NCI-H2171 treated with DMSO at 0.1 percent for 48 hours (cell line): ENCODE data around the gene FAM89B.

Experiments
- DNase-seq: peaks from one replicate; lab custom pipeline; 2025; lab: John Stamatoyannopoulos, UW

FAM89B gene

GRCh38 chr11:65588199-65589054, 16.1 kb downstream of the FAM89B start:
- DNase-seq = peak; percentile 20

- DNase-seq = no peak
These were observed 17.3 kb downstream of the FAM89B start for GRCh38 chr11:65589444-65590239.

GRCh38 chr11:65590240-65590738, 18.0 kb downstream of the FAM89B start:
- peak; percentile 62 for DNase-seq

DNA sequence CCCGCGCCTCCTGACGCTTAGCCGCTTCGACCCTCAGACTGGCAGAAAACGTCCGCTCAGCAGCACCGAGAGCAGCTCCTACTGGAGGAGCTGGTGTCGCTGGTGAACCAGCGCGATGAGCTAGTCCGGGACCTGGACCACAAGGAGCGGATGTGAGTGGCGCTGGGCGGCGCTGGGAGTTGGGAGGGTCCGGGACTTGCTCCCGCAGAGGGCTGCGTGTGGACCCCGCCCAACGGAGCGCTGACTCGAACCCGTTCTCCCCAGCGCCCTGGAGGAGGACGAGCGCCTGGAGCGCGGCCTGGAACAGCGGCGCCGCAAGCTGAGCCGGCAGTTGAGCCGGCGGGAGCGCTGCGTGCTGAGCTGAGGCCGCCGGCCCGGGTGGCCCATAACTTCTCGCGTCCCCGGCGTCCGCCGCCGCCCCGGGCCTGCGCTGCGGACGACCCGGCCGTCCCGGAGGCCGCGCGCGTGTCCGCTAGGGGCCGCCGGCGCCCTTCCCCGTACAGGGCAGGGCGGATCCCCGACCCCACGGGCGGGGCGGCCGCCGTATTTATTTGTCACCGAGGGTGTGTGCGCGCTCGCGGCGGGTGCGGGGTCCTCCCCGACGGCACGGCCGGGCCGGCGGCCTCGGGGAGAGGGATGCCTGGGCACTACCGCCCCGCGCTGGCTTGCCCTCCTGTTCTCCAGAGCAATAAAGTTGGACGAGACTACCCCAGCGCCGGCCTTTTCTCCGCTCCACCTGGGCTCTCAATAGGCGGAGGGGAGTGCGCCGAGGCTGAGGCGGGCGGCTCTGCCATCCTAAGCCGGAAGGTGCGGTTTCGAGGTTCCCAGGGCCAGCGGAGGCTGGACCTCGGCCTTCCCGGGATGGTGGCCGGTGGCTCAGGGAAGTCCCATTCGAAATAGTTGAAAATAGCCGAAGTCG, 19.9 kb downstream of the FAM89B start:
- DNase-seq = no peak

DNA sequence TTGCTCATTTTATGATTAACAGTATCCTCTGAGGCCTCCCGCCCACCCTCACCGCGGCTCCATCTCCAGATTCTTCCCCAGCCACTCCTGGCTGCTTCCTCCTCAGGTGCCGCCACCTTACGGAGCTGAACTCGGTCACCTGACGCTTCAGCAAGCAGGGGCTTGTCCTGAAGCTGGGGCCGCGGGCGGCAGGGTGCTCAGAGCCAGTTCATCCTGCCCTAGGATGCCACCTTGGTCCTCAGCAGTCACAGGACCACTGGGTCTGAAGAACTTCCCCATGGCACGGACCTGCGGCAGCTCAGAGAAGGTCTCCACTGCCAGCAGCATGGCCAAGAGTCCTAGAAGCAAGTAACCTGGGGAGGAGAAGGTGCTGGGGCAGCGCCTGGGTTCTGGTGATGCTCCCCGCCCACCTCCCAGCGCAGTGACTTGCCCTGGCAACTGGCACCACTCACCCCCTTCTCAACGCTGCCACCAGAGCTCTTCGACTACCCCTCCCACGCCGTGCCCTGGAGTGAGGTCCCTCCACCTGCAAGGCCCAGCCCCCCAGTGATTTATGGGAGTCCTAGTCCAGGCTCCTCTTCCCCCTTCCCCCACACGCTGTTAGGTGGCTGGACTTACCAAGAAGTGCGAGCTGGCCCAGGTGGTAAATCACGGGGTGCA, 20.6 kb downstream of the FAM89B start:
- DNase-seq = peak; percentile 64

GRCh38 chr11:65593518-65594414, 21.4 kb downstream of the FAM89B start:
- DNase-seq = no peak

DNA sequence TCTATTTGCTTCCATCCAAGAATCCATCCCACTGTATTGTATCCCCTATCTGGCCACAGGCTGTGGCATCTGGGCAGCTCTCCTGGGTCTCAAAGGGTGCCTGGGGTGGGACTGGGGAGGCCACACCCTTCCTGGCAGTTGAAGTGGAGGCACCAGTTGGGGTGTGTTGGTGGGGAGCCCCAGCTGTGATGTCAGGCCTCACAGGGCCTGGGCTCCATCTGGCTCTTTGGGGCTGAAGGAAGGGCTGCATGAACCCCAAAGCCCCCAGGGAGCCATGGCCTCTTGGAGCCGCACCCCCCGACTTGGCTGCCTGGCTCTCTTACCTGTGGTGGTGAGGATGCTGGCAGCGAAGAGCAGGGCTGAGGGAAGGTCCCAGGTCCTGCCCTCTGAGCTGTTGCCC, 22.8 kb downstream of the FAM89B start:
- no peak for DNase-seq

- no peak for DNase-seq
These were observed 23.4 kb downstream of the FAM89B start, which contains the start of gene KCNK7 for GRCh38 chr11:65595543-65596281. Gene KCNK7, minus strand, starts transcription at chr11:65595800. Its CDS starts 28 bp downstream, at chr11:65595772.

- DNase-seq = no peak
These were observed 24.2 kb downstream of the FAM89B start for GRCh38 chr11:65596520-65596919.

DNA sequence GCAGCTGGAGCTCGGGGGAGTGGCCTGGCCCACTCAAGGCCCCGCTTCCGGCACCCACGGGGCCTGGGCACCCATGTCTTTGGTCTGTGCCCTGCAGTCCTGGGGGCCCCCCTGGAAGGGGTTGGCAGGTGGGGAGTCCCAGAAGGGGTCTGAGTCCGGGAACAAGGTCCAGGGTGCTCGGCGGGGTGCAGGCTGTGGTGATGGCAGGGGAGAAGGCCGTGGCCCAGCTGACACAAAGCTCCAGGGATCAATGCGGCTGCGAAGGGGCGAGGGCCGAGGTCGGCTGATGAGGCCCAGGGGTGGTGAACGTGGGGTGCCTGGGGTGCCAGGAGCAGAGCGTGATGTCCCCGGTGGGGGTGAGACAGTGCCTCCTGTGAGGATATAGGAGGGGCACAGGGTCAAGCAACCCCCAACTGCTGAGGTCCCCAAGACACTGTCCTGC, 25.9 kb downstream of the FAM89B start:
- no peak for DNase-seq

- DNase-seq = no peak
These were observed 27.0 kb downstream of the FAM89B start for GRCh38 chr11:65599216-65599954.

GRCh38 chr11:65599955-65600246, 27.6 kb downstream of the FAM89B start:
- no peak for DNase-seq

- no peak for DNase-seq
These were observed 31.9 kb downstream of the FAM89B start for GRCh38 chr11:65604258-65604657.

DNA sequence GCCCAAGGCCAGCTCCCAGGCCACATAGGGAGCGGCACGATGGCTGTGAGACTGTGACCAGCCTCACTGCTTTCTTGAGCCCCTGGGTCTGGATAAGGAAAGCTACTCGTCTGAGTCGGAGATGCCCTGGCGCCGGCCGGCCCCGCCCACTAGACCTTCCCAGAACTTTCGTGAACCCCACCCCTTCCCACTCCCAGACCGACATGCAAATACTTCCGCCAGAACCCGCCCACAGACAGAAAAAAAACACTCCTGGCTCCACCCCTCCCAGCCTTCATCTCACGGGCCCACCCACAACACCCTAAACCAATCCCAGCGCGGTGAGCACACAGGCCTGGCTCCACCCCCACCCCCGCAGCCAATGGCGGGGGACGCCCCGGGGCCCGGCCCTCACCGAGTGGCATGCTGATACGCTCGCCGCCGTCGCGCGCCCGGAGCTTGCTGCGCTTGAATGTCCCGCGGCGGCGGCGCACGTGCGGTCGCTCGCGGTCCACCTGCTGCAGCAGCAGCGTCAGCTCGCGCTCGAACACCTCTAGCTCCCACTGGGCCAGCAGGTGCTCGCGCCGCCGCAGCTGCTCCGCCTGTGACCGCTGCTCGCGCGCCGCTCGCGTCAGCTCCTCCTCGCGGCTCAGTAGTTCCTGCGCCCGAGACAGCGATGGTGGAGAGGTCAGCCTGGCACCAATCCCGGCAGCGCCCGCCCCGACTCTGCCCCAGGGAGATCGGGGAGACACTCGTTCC, 34.7 kb downstream of the FAM89B start:
- DNase-seq = no peak

GRCh38 chr11:65607614-65608426, 35.5 kb downstream of the FAM89B start:
- no peak for DNase-seq

DNA sequence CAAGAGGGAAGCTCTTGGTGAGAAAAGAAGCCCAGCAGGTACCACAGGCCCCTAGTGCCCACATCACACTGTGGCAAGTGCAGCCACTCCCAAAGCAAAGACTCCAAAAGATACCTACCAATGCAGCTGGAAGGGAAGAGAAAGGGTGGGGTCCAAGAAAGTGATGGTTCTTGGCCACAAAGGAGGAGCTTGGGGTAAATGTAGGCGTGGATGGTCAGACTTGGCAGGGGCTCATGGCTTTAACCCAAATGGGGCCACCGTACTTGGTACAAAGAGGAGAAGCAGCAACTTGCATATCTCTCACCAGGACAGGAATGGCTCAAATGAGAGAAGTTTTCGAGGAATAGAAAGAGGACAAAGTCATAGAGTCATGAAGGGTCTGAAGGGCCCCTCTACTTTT, 36.9 kb downstream of the FAM89B start:
- DNase-seq = no peak

DNA sequence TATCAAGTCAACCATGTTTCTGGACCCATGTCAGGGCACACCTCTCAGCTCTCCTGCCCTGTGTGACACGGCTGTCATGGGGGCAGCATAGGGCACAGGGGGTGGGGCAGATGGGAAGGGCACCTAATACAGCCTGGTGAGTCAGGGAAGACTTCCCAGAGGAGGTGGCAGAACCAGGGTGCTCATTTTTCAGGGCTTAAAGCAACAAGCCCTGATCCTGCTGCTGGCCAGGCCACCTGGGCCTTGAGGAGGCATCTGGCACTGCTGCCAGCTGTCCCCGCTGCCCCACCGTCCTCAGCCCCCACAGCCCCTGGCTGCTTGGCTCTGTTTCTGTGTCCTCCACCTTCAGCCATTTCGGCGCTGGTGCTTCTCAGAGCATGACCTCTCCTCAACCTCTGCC, 37.3 kb downstream of the FAM89B start:
- DNase-seq = no peak
